ENCODE measurements around the gene ENPP1.

ENPP1 gene

GRCh38 chr6:131787766-131788712 is 19.8 kb upstream of the ENPP1 start:
- DNase-seq, result no peak

GRCh38 chr6:131789219-131789618 is 18.6 kb upstream of the ENPP1 start:
- no peak for DNase-seq

GRCh38 chr6:131791476-131791875 is 16.3 kb upstream of the ENPP1 start:
- DNase-seq, result no peak

GRCh38 chr6:131792091-131792496 is 15.7 kb upstream of the ENPP1 start:
- no peak for DNase-seq

GRCh38 chr6:131795366-131795765 is 12.5 kb upstream of the ENPP1 start:
- no peak for DNase-seq

GRCh38 chr6:131802347-131802746 is 5.5 kb upstream of the ENPP1 start:
- DNase-seq, result no peak

- DNase-seq, result no peak
Measured at GRCh38 chr6:131803007-131803769, 4.6 kb upstream of the ENPP1 start.

GRCh38 chr6:131804131-131804530 is 3.7 kb upstream of the ENPP1 start:
- no peak for DNase-seq

- no peak for DNase-seq
Measured at GRCh38 chr6:131807321-131807643, 538 bp upstream of the ENPP1 start.

- DNase-seq, result no peak
Measured at GRCh38 chr6:131808460-131809269, 845 bp downstream of the ENPP1 start.

- DNase-seq, result no peak
Measured at GRCh38 chr6:131811500-131811899, 3.7 kb downstream of the ENPP1 start.

- no peak for DNase-seq
Measured at GRCh38 chr6:131813991-131814390, 6.2 kb downstream of the ENPP1 start.

GRCh38 chr6:131816869-131817268 is 9.0 kb downstream of the ENPP1 start:
- DNase-seq, result no peak

- no peak for DNase-seq
Measured at GRCh38 chr6:131819572-131820124, 11.8 kb downstream of the ENPP1 start.

- no peak for DNase-seq
Measured at GRCh38 chr6:131821010-131821807, 13.4 kb downstream of the ENPP1 start.

GRCh38 chr6:131822119-131822518 is 14.3 kb downstream of the ENPP1 start:
- no peak for DNase-seq

- DNase-seq, result no peak
Measured at GRCh38 chr6:131823276-131823902, 15.6 kb downstream of the ENPP1 start.

GRCh38 chr6:131825946-131826345 is 18.1 kb downstream of the ENPP1 start:
- no peak for DNase-seq

GRCh38 chr6:131828080-131828479 is 20.3 kb downstream of the ENPP1 start:
- no peak for DNase-seq

- no peak for DNase-seq
Measured at GRCh38 chr6:131828951-131829350, 21.1 kb downstream of the ENPP1 start.

- DNase-seq, result no peak
Measured at GRCh38 chr6:131831392-131831791, 23.6 kb downstream of the ENPP1 start.

GRCh38 chr6:131831886-131832285 is 24.1 kb downstream of the ENPP1 start:
- no peak for DNase-seq
